A172 (cell line): ENCODE data around the gene SPACA6. TPM values are rescaled to one million over a fixed set of nuclear protein-coding genes. Genes with fewer than 3 reads are reported as not detected.
A peak's percentile ranks its signal among the peaks of the same experiment; 100 is the strongest.

Experiments used
- DNase-seq: peaks from one replicate; pipeline ENCODE4 v3.0.0-alpha.2; 2015; ENCODE audit warnings: low spot score
- total RNA-seq: library from RNA; depleted of rRNA; stranded (reverse); fragments of >200 nt; shearing (Covaris generic); gene quantifications from 2 replicates; pipeline ENCODE4 v1.2.3, GENCODE V29; 2014

SPACA6 gene
- total RNA-seq, 1 experiment from 2014 or later = 0.52 TPM

DNA sequence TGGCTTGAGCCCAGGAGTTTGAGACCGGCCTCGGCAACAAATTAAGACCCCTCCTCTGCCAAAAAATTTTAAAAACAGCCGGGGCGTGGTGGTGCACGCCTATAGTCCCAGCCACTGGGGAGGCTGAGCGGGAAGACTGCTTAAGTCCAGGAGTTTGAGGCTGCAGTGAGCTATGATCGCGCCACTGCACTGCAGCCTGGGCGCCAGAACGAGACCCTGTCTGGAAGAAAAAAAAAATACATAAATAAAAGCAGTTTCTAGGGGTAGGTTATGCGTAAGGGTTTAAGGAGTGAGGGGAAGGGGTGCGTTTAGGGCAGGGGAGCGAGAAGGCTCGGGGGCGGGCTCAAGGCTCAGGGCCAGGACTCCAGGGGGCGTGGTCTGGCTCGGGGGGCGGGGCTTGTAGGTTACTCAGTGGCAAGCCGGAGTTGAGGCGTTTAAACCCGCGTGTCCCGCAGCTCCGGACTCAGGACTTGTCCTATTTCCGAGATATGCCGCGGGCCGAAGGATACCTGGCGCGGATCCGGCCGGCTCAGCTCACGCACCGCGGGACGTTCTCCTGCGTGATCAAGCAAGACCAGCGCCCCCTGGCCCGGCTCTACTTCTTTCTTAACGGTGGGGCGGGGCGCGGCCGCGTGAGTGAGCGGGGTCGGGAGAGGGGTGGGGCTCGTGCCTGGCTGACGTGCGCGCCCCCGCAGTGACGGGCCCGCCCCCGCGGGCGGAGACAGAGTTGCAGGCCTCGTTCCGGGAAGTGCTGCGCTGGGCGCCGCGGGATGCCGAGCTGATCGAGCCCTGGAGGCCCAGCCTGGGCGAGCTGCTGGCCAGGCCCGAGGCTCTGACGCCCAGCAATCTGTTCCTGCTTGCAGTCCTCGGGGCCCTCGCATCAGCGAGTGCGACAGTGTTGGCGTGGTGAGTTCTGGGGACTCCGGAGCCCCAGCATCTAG is 10.7 kb downstream of the SPACA6 start:
- DNase-seq = no peak

- DNase-seq = no peak
These were observed 11.5 kb downstream of the SPACA6 start for GRCh38 chr19:51704626-51705025.

- no peak for DNase-seq
These were observed 13.2 kb downstream of the SPACA6 start for GRCh38 chr19:51706296-51706695.

GRCh38 chr19:51706885-51707284 is 13.8 kb downstream of the SPACA6 start:
- no peak for DNase-seq

- DNase-seq = no peak
These were observed 15.7 kb downstream of the SPACA6 start for GRCh38 chr19:51708811-51709210.

GRCh38 chr19:51709575-51709974 is 16.4 kb downstream of the SPACA6 start:
- no peak for DNase-seq

DNA sequence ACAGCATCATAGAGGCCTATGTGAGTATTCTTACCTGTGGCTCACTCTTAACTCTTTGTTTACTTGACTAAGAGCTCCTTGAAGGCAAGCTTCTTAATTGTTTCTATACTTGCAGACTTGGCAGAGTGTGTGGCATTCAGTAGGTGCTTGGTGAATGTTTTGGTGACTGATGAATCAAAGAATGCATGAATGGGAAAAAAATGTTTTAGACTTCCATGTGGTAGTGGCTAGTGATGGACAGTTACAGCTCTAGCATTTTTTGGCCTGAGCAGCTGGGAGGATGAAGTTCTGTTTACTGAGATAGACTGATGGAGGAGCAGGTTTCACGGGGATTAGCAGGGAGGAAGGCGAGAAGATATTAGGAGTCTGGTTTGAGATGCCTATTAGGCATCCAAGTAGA is 17.0 kb downstream of the SPACA6 start:
- no peak for DNase-seq

DNA sequence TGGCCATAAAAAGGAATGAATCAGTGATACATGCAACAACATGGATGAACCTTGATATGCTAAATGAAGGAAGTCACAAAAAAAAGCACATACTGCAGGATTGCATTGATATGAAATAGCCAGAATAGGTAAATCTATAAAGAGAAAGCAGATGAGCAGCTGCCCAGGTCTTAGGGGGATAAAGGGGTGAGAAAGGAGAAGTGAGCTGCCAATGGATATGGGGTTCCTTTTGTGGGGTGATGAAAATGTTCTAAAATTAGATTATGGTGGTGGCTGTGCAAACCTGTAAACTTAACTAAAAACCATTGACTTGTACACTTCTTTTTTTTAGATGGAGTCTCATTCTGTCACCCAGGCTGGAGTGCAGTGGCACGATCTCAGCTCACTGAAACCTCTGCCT is 18.6 kb downstream of the SPACA6 start:
- DNase-seq = no peak

DNA sequence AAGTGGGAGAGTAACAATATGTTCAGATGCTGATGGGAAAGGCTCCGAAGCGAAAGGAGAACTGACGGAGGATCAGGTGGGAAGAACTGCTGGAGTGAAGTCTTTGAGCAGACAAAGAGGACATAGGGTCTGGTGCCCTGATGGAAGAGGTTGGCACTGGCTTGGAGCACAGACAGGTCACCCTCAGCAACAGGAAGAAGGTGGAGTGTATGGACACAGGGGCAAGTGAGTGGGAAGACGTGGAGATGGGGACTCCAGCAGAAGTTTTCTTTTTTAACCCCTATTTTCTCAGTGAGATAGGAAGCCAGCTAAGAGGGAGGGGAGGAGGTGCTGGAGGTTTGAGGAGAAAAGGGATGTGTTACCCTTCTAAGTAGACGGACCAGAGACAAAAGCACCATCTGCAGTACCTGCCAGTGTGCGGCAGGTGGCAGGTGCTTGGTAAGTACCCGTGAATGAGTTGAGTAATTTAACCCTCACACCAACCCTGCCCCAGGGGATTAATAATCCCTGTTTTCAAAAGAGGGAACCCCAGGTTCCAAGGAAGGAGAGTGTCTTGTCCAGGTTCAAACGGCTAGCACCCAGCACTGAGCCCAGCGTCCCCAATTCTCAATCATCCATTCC is 19.4 kb downstream of the SPACA6 start:
- DNase-seq = no peak

DNA sequence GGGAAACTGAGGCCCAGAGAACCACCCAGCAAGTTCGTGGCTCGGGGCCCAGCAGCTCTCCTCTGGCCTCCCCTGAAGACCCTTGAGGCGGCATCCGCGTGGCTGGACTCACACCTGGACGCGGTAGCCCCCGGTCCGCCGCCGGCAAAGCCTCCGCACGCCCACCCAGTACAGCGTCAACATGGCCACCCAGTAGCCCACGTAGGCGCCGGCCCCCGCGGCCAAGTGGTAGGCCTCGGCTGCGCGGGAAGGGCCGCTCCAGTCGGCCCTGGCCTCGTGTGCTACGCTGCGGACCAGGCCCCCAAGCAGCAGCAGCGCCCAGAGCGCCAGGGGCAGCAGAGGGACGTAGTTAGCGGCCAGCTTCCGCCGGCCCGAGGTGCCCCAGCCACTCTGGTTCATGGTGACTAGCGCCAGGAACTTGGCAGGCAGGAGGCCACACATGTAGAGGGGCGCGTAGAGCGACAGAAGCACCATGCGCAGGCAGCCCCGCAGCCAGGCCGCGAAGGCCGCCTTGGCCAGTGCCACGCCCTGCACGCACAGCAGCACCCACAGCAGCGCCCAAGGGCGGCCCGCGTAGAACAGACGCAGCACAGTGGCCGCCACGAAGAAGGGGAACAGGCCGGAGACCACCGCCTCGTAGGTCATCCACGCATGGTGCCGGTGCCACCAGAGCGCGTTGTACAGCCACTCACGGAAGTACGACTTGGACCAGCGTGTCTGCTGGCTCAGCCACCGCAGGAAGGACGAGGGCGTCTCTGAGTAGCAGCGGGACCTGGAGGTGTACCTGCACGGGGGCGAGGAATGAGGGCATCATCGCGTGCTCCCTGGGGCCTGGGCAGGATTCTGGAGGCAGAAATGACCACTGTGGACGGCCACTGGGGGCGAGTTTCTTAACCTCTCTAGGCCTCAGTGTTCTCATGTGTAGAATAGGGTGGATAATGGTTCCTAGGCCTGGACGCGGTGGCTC is 20.5 kb downstream of the SPACA6 start:
- no peak for DNase-seq

- DNase-seq = no peak
These were observed 21.7 kb downstream of the SPACA6 start for GRCh38 chr19:51714848-51715247.

DNA sequence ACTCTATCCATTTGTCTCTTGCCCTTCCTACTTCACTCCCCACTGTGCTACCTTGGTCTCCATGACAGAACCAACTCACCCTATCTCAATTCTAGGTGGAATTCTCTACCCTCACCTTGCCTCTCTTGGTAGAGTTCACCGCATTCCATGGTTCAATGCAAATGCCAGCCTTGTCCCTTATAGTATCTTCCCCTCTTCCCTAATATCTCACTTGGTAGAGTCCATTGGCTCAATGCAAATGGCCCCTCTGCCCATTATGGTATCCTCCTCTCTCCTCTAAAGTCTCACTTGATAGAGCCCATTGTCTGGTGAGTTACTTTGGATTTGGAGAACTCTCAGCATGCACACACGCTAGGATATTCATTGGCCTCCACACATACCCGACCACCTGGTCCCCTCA is 22.7 kb downstream of the SPACA6 start:
- DNase-seq = no peak

DNA sequence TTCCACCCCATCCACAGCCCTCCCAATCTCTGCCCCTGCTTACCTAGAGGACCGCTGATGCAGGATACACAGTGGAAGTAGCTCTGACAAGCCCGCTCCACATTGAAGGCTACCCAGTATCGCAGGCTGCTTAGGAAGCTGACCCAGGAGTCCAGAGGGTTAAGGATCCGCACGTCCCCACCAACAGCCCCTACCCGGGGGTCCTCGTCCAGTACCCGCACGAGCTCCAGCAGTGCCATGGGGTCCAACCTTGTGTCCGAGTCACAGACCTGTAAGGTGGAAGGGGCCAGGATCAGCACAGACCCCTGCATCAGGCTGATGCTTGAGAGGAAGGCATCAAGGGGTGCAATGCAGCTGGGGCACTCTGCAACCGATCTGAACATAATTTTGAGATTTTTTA is 23.8 kb downstream of the SPACA6 start:
- DNase-seq = no peak

GRCh38 chr19:51719251-51719988 is 26.3 kb downstream of the SPACA6 start:
- DNase-seq = no peak

GRCh38 chr19:51721905-51722304 is 28.8 kb downstream of the SPACA6 start:
- no peak for DNase-seq

- no peak for DNase-seq
These were observed 29.4 kb downstream of the SPACA6 start for GRCh38 chr19:51722492-51722891.

GRCh38 chr19:51724543-51724942 is 31.4 kb downstream of the SPACA6 start:
- DNase-seq = no peak

DNA sequence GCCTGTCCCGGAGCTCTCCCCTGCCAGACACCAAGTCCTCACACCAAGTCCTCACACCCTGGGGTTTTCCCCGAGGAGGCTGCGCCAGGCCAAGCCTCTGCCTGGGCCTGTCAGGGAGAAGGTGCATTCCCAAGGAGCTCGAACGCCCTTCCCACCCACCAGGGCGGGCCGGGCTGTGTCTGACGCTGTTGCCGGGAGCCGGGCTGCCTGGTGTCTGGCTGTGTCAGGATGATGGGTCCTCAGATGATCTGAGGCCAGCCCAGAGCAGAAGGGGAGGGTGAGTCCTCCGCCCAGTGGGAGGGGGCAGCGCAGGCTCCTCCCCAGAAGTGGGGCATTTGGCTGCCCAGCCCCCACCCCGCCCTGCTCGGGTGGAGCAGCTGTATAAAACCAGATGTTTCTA is 32.9 kb downstream of the SPACA6 start:
- peak; percentile 40 for DNase-seq

- DNase-seq = peak; percentile 24
These were observed 34.3 kb downstream of the SPACA6 start for GRCh38 chr19:51727349-51727880.

- no peak for DNase-seq
These were observed 36.7 kb downstream of the SPACA6 start for GRCh38 chr19:51729781-51730180.
